Measurements from ENCODE around the gene LIMS2.
A peak's percentile ranks its signal among the peaks of the same experiment; 100 is the strongest.

Gene LIMS2

DNA sequence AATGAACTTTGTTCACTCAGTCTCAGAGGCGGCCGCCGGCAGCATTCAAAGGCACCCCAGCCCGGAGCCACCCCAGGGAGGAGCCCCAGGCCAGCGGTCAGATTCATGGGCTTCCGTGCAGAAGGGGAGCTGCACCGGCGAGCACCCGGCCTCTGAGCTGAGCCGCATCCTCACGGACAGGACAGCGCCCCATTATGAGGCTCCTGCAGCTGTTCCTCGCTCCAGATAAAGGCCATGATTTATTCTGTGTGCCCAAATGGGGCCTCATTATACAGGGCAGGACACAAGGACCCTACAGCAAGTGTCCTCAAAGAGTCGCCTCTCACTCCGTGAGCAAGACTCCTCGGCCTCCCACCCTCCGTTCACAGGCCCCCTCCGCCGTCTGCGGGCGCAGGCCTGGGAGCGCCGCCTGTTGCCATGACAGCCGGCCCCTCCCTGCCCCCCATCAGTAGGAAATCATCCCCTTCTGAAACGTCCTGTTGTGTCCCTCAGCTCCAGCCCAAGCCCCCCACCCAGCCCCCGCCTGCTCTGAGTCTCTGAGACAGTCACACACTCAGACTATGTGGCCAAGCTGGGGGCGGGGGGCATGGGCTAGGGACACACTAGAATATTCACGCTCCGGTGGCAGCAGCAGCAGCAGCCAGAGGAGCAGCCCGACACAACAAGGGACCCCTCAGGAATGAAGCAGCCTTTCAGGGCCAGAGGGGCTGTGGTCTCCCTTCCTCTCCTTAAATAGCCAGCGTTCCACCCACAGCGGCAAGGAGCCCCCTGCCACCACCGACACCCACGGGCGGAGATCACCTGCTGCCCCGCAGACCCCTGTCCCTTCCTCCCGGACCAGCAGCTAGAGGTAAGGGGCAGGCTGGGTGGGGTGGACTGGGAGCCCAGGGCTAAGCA is 29.7 kb downstream of the LIMS2 start, which contains the start of gene GPR17:
TSS of gene GPR17 (plus strand) at position 759 of the 897 bp plus-strand sequence. CDS start 4,583 bp downstream, outside the sequence.
- no peak for DNase-seq (ENCODE audit: low read depth)

DNA sequence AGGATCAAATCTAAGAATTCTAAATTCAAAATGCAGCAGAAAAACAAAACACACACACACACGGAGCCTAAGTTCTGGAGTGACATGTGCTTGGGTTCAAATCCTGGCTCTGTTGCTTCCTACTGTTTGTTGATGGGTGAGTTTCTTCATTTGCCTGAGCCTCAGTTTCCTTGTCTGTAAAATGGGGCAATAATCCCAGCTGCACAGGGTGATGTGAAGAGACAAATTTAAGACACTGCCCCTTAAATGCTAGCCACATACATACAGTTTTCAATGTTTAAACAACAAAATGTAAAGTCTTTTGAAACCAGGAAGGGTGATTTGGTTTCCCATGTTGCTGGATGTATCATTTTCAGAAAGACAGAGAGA is 30.3 kb downstream of the LIMS2 start:
- no peak for DNase-seq (ENCODE audit: low read depth)

GRCh38 chr2:127644066-127645025 is 31.0 kb downstream of the LIMS2 start:
- no peak for DNase-seq (ENCODE audit: low read depth)

GRCh38 chr2:127643439-127644065 is 31.8 kb downstream of the LIMS2 start:
- DNase-seq (ENCODE audit: low read depth): no peak

GRCh38 chr2:127642706-127643438 is 32.5 kb downstream of the LIMS2 start:
- no peak for DNase-seq (ENCODE audit: low read depth)

GRCh38 chr2:127641846-127642507 is 33.4 kb downstream of the LIMS2 start:
- no peak for DNase-seq (ENCODE audit: low read depth)

DNA sequence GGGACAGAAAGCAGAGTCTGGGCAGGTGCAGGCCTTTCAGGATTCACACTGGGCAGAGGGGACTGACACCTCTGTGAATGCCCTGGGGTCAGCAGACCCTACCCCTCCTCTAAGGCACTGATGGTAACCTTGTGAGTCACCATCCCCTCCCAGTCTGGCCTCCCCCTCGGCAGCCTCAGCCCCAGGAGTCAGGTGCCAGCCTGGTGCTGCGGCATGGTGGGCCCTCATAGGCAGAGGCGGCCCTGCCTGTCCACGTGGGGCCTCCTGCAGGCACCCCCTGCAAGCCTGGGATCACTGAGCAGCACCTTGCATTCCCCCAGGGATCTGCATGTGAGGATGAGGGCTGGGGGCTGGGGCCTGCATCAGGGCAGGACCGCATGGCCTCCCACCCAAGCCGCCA is 34.2 kb downstream of the LIMS2 start:
- no peak for DNase-seq (ENCODE audit: low read depth)

- DNase-seq (ENCODE audit: low read depth): no peak
Measured at GRCh38 chr2:127640082-127641072, 35.0 kb downstream of the LIMS2 start.

GRCh38 chr2:127639111-127639474 is 36.2 kb downstream of the LIMS2 start:
- no peak for DNase-seq (ENCODE audit: low read depth)

DNA sequence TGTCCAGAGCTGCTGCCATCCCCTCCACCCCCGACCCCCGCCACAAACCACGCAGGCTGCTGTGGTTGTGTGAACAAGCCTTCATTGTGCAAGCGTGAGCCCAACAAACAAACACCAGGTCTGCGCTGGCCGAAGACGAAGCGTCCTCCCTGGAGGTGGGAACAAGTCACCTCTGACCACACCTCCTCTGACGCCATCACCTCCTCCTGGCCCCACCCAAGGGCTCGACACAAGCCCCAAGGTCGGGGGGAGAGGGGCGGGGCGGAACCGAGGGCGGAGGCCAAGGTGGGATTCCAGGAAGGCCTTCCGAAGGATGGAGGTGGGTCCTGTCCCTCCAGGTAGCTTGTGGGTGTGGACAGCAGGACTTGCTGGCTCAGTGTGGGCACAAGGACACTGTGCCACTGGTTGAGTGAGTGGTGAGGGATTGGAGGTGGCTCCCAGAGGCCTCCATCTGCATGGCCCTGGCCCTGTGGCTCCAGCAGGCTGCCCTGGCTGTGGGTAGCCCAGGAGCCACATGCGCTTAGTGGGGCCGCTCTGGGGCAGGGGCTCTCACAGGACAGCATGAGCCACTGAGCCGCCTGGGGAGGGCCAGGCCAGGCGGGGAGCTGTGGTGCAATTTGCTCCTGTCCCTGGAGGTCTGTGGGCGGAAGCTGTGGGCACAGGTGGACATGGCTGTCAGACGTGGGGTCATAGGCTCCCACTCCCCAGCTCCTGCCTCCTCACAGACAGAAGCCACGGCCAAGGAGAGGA is 36.8 kb downstream of the LIMS2 start:
- no peak for DNase-seq (ENCODE audit: low read depth)

DNA sequence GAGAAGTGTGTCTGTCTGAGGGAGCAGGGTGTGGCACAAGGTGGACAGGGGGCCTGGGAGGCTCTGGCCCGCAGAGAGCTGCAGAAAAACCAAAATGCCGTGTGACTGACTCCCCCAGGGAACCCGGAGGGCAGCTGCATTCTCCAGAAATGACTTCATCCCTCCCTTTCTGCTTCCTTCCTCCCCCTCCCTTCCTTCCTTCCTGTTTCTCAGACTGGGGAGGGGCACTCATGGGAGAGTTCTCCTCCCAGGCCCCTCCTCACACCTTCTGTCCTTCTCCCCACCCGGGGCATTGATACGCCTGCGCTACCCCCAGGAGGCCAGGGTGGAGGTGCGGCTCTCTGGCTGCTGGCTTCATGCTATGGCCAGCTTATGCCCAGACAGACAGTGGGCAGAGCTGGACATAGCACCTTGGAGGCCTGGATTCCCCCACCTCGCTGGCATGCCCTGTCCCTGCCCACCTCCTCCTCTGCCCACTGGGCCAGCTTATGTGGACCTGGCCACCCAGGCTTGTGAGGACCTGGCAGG is 37.5 kb downstream of the LIMS2 start:
- DNase-seq (ENCODE audit: low read depth): peak; percentile 57

DNA sequence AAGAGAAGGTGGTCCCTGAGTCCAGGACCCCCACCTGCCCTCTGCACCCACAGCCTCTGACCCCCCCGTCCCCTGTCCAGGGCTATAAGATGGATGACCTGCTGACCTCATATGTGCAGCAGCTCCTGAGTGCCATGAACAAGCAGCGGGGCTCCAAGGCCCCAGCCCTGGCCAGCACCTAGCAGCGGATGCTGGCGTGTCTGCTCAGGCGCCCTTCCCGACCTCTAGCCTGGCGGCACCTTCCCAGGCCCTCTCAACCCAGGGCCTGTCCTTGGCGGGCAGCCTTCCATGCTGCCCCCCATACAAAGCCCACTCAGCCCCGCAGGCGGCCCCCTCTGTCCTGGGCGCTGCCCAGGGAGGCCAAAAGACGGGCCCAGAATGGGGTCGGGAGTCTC is 38.1 kb downstream of the LIMS2 start:
- DNase-seq (ENCODE audit: low read depth): no peak

GRCh38 chr2:127636248-127637235 is 38.8 kb downstream of the LIMS2 start:
- DNase-seq (ENCODE audit: low read depth): no peak

GRCh38 chr2:127635380-127636237 is 39.7 kb downstream of the LIMS2 start:
- DNase-seq (ENCODE audit: low read depth): no peak

GRCh38 chr2:127634626-127635379 is 40.5 kb downstream of the LIMS2 start:
- DNase-seq (ENCODE audit: low read depth): no peak

DNA sequence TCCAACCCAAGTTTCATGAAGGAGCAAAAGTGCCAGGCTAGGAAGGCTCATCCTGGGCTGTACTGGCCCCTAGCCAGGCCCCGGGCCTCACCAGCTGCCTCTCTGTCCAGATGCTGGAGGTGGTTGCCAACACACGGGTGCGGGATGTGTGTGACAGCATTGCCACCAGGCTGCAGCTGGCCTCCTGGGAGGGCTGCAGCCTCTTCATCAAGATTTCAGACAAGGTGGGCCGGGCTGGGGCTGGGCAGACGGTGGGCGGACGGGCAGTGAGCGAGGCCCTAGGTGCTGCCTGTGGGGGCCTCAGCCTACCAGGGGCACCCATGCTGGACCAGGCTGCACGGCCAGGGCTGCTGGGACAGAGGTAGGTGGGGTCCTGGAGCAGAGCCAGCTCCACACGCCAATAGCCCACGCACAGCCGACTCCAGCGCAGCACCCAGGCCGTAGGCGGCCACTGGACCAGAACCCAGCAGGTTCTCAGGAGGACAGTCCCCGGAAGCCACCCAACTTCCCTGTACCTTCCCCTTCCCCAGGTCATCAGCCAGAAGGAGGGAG is 41.2 kb downstream of the LIMS2 start:
- DNase-seq (ENCODE audit: low read depth): no peak
